WI38 (cell line): Measurements from ENCODE around the gene TVP23C.

Experiments used
- H3K4me3 ChIP-seq: 2 replicates; pipeline ENCODE4 v1.5.1; 2011; ENCODE audit warnings: low read depth, mild to moderate bottlenecking, control low read depth, low read length
- TF ChIP-seq, protein P1 (sequence below): IDR thresholded peaks from 2 replicates; pipeline ENCODE4 v1.5.1; 2012; ENCODE audit warnings: low read depth, mild to moderate bottlenecking, control low read depth, low read length

TVP23C gene

GRCh38 chr17:15503731-15504130, 59.6 kb downstream of the TVP23C start:
- TF ChIP-seq, protein P1, sequence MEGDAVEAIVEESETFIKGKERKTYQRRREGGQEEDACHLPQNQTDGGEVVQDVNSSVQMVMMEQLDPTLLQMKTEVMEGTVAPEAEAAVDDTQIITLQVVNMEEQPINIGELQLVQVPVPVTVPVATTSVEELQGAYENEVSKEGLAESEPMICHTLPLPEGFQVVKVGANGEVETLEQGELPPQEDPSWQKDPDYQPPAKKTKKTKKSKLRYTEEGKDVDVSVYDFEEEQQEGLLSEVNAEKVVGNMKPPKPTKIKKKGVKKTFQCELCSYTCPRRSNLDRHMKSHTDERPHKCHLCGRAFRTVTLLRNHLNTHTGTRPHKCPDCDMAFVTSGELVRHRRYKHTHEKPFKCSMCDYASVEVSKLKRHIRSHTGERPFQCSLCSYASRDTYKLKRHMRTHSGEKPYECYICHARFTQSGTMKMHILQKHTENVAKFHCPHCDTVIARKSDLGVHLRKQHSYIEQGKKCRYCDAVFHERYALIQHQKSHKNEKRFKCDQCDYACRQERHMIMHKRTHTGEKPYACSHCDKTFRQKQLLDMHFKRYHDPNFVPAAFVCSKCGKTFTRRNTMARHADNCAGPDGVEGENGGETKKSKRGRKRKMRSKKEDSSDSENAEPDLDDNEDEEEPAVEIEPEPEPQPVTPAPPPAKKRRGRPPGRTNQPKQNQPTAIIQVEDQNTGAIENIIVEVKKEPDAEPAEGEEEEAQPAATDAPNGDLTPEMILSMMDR, result no peak

DNA sequence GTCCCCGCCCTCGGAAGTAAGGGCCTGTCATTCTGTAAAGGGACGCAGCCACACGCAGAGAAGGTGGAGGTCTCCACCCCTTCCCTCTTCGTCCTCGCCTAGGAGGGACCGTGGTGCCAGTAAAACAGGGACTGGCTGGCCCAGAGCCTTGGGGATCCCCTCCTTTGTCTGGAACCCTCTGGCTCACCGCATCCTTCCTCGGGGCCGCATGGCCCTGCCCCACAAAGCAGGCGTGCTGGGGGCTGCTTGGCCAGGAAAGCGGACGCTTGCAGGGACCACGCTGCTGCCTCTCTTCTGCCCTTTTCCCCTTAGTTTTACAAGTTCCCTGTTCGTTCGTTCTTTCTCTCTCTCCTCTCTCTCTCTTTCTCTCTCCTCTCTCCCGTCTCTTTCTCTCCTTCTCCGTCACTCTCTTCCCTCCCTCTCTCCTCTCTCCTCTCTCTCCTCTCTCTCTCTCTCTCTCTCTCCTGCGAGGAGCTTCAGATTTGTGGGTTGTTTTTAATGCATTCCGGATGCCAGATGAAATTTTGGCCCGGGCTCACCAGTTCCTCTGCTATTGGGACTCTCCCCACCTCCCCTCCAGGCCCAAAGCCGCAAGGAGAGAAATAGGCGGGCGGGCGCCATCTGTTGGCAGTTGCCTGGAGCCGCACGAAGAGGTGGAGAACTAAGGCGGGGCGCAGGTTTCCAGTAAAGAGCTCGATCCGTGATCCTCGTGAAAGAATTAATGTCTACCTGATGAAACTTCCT, 60.7 kb downstream of the TVP23C start:
- H3K4me3 ChIP-seq, result no peak overlapping the region
- TF ChIP-seq, protein P1, result peak; percentile 87

More at GRCh38 chr17:15503731-15504130, 59.6 kb downstream of the TVP23C start:
- no peak overlapping the region for H3K4me3 ChIP-seq

GRCh38 chr17:15501793-15502192, 61.5 kb downstream of the TVP23C start:
- TF ChIP-seq, protein P1, result no peak
- H3K4me3 ChIP-seq, result no peak overlapping the region

GRCh38 chr17:15501282-15501681, 62.0 kb downstream of the TVP23C start:
- H3K4me3 ChIP-seq, result no peak overlapping the region
- TF ChIP-seq, protein P1, result no peak

GRCh38 chr17:15498107-15498506, 65.2 kb downstream of the TVP23C start:
- H3K4me3 ChIP-seq, result no peak overlapping the region
- TF ChIP-seq, protein P1, result no peak

DNA sequence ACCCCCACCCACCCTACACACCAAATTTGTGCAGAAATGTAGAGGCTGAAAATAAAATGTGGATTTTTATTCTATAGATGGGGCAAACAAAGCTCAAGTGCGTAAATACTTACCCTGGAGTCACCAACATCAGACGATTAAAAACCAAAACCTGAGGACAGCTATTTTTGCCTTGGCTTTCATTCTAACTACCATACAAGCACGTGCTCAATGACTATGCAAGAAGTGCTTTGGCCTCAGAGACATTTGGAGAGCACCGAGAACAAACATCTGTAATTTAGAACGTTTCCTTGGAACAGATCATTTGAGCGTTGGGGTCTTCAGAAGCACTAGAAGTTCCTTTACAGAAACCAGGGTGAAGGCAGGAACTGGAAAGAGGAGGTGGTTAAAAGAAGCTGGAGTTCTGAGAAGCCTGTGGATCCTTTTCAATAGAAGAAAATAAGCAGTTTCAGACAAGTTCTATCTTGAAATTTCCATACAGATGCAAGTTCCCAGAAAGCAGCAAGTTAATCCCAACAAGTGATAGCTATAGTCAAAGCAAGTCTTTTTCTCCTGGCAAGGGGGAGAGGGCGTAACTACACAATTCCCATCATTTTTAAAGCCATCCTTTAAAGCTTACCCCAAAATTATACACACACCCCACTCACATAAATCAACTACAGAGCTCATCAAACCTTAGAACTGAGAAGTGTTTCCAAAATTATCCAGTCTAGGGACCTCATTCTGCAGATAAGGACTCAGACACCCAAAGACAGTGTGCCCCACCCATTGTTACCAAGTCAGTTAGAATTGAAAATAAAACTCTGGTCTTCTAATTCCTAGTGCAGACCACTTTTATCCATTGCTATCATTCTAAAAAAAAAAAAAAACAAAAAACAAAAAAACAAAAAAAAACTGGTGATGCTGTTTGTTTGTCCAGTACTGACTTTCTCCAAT, 66.3 kb downstream of the TVP23C start:
- TF ChIP-seq, protein P1, result no peak
- H3K4me3 ChIP-seq, result no peak overlapping the region

- no peak overlapping the region for H3K4me3 ChIP-seq
- TF ChIP-seq, protein P1, result no peak
These were observed 68.5 kb downstream of the TVP23C start for GRCh38 chr17:15494821-15495220.
